IPS-NIHi11 (cell line): Measurements from ENCODE around the gene C3orf20.
A peak's percentile ranks its signal among the peaks of the same experiment; 100 is the strongest.
"Not testable (repeated sequence)": the region's sequence is repeated elsewhere in the genome, so short reads cannot be mapped to it uniquely, and the experiment has no call there.

Source experiments
- DNase-seq: peaks from one replicate; pipeline ENCODE4 v3.0.0; 2012; ENCODE audit warnings: mixed read lengths, low spot score

The C3orf20 gene

GRCh38 chr3:14798231-14798630 is 123.3 kb downstream of the C3orf20 start:
- no peak for DNase-seq

DNA sequence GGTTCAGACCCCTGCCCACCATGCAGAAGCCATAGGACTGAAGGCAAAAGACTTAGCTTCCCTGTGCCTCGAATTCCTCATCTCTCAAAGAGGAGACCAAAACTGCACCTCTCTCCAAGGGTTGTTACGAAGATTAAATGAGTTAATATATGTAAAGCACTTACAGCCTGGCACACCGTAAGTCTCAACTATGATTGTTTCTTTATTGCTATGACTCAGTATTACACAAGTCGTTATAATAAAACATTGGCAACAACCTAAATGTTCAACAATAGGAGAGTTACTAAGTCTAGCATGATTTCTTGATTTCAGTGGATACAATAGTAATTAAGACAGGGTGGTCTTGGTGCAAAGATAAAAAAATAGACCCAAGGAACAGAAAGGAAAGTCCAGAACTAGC is 124.2 kb downstream of the C3orf20 start:
- DNase-seq, result no peak

- DNase-seq, result no peak
Measured at GRCh38 chr3:14801031-14801430, 126.1 kb downstream of the C3orf20 start.

GRCh38 chr3:14801668-14802380 is 126.9 kb downstream of the C3orf20 start:
- no peak for DNase-seq

- no peak for DNase-seq
Measured at GRCh38 chr3:14802381-14802731, 127.4 kb downstream of the C3orf20 start.

DNA sequence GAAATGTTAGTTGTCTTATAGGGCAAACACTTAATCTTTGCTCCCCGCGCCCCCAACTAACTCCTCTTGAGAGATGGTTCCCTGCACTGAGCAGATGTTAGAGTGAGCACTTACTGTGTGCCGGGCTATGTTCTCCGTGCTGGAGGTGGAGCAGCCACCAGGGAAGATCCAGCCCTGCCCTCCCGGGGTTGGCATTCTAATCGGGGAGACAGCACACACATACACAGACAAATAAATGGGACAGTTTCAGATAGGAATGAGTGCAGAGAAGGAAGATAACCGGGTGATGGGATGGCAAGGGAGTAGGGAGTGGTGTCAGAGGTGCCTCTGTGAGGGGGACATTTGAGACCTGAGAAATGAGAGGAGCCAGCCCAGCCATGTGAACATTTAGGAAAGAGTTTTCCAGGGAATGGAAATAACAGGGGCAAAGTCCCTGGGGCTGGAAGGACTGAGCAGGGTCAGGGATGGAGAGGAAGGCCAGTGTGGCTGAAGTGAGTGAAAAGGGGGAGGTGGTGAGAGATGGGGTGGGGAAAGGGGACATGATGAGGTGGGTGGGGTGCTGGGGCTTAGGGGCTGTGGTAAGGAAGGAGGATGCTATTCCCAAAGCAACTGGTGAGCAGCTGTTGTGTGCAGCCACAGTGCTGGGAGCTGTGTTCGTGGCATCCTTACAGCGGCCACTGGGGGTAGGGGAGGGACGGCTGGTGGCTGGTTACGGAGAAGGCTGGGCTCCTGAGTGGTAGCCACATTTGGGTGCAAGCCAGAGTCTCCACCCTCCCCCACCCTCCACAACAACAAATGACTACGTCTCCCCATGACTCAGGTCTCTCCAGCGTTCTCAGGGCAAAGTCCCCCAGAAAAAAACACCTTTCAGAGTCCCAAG is 128.4 kb downstream of the C3orf20 start:
- DNase-seq, result peak; percentile 47

DNA sequence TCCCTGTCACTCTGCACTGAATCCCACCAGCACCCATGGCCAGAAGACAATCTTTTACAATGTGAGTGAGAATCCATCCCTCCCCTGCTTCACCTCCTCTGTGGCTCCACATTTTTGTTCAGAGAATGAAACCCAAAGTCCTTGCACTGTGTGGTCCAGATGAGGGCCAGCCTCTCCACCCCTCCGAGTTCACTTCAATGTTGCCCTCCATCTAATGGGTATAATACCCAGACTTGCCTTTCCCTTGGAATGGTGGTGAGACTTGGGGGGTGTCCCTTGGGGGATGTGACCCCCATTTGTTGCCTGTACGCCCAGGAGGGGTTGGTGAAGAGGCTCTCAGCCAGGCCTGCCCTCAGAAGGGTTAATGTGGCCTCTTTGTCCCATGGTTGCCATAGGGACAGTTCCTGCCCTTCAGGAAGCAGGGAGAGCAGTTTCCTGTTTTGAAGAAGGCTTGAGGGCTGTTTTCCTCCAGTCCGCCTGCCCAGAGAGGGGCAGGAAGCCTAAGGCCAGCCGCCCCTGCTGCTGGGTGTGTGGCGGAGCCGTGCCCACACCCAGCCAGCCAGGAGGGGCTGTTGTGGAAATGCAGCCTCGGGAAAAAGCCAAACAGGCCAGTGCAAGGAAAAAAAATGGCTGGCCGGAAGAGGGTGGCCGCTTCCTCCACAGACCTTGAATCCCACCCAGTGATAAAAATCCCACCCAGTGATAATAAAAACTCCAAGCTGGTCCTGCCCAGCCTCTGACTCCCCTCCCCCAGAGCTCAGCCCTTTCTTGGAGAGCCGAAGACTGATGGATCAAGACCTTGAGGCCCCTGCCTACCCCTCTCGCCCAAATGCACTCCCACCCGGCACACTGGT is 129.3 kb downstream of the C3orf20 start:
- no peak for DNase-seq

DNA sequence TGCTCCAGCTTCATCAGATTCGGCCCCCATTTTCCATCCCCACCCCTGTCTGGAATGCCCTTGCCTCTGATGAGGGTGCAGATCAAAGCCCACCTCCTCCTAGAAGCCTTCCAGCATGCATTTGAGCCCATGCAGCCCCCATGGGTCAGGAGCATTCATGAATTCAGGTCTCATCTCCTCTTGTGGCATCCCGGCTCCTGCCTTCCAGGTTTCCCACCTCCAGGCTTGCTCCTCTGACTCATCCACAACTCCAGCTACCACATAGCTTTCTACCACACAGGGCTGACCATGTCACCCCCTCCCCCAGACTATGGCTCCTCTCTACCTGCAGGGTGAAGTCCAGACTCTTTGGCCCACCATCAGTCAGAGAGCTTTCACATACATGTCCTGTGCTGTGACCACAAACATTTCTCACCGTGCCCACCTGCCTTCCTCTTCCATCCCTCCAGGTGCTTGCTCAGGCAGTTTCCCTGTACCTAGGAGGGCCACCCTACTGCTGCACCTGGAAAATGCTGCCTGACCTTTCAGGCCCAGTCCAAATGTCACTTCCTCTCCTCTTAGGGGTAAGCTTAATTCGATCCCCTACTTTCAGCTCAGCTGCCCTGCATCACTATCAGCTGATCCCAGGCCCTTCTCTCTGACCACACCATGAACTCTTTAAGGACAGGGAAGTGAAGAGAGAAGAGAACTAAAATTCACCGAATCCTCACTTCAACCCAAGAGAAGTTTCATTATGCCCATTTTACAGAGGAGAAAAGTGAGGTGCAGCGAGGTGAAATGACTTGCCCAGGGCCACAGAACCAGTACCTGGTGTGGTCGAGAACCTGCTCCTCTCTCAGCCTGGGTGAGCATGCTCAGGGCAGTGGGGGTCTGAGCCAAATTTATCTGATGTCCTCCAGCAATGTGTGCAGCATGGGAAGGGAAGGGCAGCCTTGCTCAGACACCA is 130.2 kb downstream of the C3orf20 start:
- no peak for DNase-seq

- DNase-seq, result no peak
Measured at GRCh38 chr3:14805961-14806537, 131.1 kb downstream of the C3orf20 start.

- DNase-seq, result no peak
Measured at GRCh38 chr3:14806641-14807263, 131.8 kb downstream of the C3orf20 start.

GRCh38 chr3:14808025-14808424 is 133.1 kb downstream of the C3orf20 start:
- DNase-seq, result no peak

GRCh38 chr3:14808502-14809266 is 133.7 kb downstream of the C3orf20 start:
- no peak for DNase-seq

DNA sequence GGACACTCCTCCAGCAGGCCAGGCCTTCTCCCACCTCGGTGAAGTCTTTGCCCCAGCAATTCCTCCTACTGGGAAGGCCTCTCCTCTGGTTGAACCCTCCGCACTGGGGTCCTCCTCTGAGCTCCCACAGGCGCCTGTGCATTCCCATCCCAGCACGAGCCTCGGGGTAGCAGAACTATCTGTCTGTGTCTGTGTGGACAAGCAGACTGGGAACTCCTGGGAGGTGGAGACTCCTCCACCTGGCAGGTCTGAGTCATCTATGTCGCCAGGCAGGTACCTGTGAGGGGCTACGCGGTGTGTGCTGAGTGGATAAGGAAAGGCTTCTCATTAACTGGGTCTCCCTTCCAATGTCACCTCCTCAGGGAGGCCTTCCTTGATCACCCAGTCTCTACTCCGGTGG is 134.7 kb downstream of the C3orf20 start:
- not testable (repeated sequence) for DNase-seq

DNA sequence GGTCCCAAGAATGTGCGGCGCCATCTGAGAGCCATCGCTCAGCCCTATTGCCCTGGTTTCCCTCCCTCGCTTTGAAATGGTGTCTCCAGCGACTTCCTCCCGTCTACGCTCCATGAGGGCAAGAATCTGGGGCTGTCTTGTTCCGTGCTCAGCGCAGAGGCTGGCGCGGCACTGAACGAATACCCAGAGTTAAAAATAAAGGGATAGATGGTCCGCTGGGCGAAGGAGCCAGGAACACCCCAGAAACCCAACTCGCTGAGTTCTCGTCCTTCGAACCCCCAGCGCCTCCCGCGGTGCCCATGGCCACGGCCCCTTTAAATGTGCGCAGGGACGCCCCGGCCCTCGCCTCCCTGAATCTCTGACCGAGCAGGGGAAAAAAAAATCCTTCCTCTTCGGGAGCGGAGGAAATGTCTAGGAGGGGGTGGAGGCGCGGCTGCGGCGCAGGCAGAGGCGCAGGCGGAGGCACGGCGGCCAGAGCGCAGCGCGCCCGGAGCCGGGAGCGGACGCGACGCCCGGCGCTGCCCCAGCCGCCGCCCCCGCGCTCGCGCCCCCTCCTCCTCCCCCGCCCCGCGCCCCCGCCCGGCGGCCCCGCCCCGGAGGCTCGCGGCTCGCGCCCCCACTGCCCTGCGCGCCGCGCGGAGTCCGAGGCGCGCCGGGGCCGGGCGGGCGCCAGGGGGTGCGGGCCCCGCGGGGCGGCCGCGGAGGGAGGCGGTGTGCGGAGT is 135.3 kb downstream of the C3orf20 start:
- DNase-seq, result peak; percentile 87

DNA sequence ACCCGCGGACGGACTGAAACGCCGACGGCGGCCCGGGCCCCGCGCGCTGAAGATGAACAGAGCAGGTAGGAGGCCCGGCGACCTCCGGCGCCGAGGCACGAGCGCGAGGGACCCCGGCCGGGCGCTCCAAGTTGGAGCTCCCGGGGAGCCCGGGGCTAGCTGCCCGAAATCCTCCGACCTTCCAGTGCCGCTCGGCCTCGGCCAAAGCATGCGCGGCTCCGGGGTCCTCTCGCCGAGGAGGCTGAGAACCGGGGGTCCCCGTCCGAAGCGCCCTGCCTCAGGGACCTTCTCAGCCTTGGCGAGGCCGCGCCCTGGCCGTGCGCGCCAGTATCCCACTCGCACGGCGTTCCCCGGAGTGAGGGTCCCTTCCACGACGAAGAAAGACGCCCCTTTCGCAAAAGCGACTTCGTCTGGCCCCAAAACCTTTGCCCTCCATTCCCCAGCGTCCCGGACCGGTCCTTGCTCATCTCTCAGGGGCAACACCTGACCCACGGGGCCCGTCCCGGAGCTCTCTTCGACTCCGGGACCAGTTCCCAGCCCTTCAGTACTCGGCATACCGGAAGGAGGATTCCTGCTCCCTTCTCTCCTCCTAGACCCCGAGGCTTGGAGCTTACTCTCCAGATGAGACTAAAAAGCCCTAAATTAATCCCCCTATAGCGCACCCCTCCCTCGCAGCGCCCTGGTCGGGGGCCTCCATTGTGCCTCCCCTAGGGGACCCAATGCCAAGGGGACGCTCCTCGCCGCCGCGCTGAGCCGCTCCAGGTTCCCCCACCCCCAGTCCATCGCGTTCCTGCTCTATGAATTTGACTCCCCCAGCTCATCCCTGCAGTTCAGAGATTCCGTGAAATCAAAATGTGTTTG is 136.1 kb downstream of the C3orf20 start:
- peak; percentile 50 for DNase-seq

- DNase-seq, result no peak
Measured at GRCh38 chr3:14811684-14812083, 136.7 kb downstream of the C3orf20 start.

DNA sequence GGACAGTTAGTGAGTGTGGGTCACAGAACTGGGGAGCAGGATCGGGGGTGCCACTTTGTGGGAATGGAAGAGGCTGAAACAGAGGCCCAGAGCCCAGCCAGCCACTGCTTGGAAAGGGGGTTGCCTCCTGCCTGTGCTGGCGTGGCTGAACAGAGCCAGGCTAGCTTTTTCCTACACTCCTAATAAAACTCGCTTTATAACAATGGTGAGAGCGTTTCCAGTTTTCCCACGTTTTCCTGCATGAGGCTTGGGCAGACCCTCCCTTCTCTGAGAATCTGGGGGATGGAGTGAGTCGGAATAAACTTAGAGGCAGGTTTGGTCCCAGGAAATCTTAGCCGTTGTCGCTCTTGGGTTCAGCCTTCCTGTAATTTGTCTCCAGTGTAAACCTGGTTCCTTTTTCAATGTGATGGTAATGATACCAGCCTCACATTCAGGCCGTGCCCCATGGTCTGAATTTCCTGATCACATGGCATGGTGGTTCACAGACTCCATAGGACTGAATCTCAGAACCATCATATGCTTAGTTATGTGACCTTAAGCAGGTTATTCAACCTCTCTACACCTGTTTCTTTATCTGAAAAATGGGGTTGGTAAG is 137.4 kb downstream of the C3orf20 start:
- no peak for DNase-seq

GRCh38 chr3:14814411-14814871 is 139.5 kb downstream of the C3orf20 start:
- DNase-seq, result no peak
